Stimulated activated CD4-positive, alpha-beta T cell treated with anti-CD3 and anti-CD28 coated beads, TNF-alpha, amount 100 ng/mL, for 4 hours (primary cell): Measurements from ENCODE around the gene UNC45B.
"Not testable (repeated sequence)": the region's sequence is repeated elsewhere in the genome, so short reads cannot be mapped to it uniquely, and the experiment has no call there.

Experiments used
- DNase-seq, 3 experiments: peaks; one replicate each; pipeline ENCODE4 v3.0.0-alpha.2; 2020; ENCODE audit warnings: low read depth in 3 of 3

Gene UNC45B

GRCh38 chr17:35147375-35147905 lies at the start of gene UNC45B:
TSS of gene UNC45B (plus strand) at chr17:35147817. CDS start at chr17:35148264, 447 bp downstream.
- DNase-seq: no peak

DNA sequence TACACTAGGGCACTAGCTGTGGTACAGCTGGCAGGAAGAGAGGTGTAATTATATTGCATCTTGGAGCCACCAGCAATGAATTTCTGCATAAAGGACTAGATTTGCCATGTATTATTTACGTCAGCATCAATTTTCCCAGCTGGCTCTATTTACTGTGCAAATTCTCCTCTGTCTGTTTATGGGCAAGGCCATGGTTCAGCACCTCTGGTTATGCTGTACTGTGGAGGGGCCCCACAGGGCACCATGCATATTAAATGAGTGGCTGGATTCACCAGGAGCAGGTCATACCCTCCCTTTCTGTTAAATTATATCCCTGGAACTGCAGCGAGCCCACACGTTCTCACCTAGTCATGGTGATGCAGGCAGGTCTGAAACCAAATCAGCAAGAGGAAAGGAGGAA lies 47.7 kb upstream of the UNC45B start:
- no peak for DNase-seq

GRCh38 chr17:35101036-35101435 lies 46.6 kb upstream of the UNC45B start:
- DNase-seq: no peak

- DNase-seq: no peak
Observed at GRCh38 chr17:35101725-35102124, 45.9 kb upstream of the UNC45B start.

DNA sequence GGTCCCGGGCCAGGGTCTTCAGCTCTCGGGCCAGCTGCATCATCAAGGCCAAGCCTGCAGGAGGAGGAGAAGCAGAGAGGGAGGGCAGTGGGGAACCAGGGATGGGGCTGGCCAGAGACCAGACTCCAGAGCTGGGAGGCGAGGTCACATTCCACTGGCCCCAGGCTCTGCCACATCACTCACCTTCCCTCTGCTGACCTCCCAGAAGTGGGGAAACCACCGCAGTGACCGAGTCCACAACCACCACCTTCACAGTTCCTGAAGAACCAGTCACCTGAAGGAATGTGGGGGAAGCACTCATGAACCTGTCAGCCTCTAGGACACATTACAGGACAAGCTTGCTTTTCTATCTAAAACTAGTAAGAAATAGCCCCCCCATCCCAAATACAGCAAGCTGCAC lies 44.3 kb upstream of the UNC45B start:
- no peak for DNase-seq

- DNase-seq: no peak
Observed at GRCh38 chr17:35104844-35105450, 42.7 kb upstream of the UNC45B start.

- DNase-seq: not testable (repeated sequence)
Observed at GRCh38 chr17:35110791-35111190, 36.8 kb upstream of the UNC45B start.

GRCh38 chr17:35116845-35117244 lies 30.8 kb upstream of the UNC45B start:
- no peak for DNase-seq

DNA sequence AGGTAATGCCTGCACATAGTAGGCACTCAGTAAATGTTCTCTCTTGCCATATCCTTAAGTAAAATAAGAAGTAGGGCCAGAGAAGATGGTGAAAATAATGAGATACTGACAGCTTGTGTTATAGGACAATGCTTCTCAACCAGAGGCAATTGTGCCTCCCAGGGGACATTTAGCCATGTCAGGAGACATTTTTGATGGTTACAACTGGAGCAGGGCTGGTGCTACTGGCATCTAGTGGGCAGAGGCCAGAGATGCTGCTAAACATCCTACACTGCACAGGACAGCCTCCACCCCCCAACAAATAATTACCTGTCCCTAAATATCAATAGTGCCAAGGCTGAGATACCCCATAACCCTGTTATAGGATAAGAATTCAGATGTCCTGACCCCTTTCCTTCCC lies 29.6 kb upstream of the UNC45B start:
- DNase-seq: no peak

DNA sequence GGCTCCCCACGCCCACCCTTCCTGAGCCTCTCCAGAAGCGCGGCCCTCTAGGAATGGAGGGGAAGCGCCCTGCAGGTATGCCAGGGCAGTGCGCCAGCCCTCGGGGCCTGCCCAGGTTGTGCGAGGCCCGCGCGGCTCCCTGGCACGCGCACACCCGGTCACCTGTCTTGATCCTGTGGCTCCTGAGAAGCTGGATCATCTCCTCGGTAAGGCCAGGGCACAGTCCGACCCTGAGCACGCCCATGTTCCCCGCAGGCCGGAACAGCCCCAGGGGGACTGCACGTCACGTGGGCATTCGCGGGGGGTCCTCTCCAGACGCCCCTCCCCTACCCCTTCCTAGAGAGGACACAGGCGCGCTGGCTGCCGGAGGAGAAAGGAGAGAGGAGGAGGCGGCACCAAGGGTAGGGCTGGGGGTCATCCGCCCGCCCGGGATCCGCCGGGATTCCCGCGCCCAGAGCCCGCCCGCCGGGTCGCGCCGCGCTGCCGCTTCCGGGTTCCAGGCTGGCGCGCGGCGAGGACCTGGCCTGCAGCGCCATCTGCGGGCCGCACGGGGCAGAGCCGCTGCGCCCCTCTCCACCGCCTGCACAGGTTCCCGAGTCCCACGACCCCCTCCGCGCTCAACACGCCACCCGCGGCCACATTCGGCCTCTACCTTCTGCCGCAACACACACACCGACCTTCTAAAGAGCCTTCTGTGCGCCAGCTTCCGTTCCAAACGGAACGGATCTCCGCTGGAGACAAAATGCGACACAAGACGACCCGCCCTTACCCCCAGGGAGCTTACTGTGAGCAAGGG lies 28.0 kb upstream of the UNC45B start, which contains the start of gene RAD51D:
TSS of gene RAD51D (minus strand) at position 491 of the 796 bp plus-strand sequence. CDS start at position 244, 247 bp downstream.
- DNase-seq: peak; percentile 61 to 70 (median 62)

DNA sequence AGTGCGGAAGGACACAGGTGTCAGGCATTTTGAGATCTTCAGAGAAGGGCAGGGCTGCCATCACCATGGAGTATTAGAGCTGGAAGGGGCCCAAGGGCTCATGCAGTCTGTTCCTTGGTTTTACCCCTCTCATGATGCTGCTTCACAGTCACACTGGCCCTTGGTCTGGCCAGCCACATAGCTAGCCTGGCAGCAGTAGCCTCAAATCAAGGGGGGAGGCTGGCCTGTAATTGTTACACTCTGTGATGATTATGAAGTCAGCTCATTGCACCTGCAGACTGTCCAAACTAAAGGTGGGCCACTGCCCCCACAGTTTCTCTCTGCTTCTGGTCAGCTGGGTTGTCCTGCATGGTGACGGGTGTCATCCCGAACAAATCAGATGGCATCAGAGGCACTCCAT lies 26.3 kb upstream of the UNC45B start, which contains the start of gene FNDC8:
TSS of gene FNDC8 (plus strand) at position 301 of the 400 bp plus-strand sequence. CDS start at position 380, 79 bp downstream.
- no peak for DNase-seq

GRCh38 chr17:35127751-35128514 lies 19.7 kb upstream of the UNC45B start:
- no peak for DNase-seq

GRCh38 chr17:35129154-35129972 lies 18.3 kb upstream of the UNC45B start:
- DNase-seq: no peak

DNA sequence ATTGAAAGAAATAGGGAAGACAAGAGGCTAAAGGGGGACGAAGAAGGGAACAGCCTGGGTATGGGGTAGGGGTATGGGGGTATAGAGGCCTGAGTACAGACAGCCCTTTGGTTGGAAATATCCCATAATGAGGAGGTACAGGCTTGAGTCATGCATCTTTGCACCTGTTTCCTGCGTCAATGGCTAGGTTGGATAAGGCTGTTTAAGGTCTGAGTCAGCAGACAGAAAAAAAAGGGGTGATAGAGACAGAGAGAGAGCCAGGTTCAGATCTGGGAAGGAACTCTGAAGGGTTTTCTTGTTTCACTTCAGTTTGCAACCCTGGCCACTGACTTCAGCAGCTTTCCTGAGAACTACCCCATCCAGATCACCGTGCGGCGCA lies 17.7 kb upstream of the UNC45B start:
- DNase-seq: no peak

- DNase-seq: no peak
Observed at GRCh38 chr17:35130392-35130791, 17.2 kb upstream of the UNC45B start.

DNA sequence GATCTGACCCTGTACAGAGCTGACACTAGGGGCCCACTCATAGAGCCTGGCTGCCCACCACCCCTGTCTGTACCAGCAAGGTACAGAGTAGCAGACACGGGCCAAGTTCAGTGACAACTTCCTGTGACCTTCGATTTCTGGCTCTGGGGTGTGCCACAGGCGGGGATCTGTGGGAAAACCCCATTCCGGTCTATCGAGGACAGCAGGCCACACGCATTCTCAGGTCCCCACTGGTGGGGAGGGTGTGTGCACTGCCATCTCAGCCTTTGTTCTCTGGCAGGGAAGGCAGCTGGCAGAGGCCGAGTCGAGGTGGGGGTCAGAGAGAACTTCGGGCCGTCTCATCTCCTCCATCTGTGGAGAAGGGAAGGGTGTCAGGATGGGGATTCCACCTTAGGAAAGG lies 15.5 kb upstream of the UNC45B start:
- DNase-seq: no peak

- no peak for DNase-seq
Observed at GRCh38 chr17:35132816-35133550, 14.6 kb upstream of the UNC45B start.

DNA sequence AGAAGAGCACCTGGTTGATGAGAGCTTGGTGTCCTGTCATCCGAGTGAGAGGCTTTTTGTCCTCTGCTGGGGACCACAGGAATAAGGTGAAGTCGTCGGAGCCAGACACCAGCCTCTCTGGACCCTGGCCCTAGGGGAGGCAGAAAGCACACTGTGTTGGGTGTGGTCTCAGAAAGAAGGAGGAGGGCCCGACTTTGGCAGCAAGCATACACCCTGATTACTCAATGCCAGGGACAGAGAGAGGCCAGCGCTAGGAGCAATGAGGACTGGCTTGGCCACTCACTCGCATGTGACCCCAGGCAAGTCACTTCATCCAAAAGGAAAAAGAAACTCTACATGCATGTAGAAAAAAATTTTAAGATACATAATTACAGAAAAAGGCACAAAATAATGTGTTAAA lies 12.3 kb upstream of the UNC45B start:
- DNase-seq: no peak

- no peak for DNase-seq
Observed at GRCh38 chr17:35138218-35138617, 9.4 kb upstream of the UNC45B start.

GRCh38 chr17:35141681-35142466 lies 5.7 kb upstream of the UNC45B start, which contains the start of gene NLE1:
TSS of gene NLE1 (minus strand) at chr17:35142303. CDS start at chr17:35142275, 28 bp downstream.
- DNase-seq: peak; percentile 80 to 86 (median 80)
